IPS-18a (cell line): ENCODE measurements around the gene TNNC2.
A peak's percentile ranks its signal among the peaks of the same experiment; 100 is the strongest.
"Not testable (repeated sequence)": the region's sequence is repeated elsewhere in the genome, so short reads cannot be mapped to it uniquely, and the experiment has no call there.

Experiments
- H3K27ac ChIP-seq: one replicate; pipeline ENCODE4 v1.5.1; 2013; ENCODE audit warnings: low read length
- H3K27me3 ChIP-seq: one replicate; pipeline ENCODE4 v1.6.1; 2013; ENCODE audit warnings: mild to moderate bottlenecking, low read length; ENCODE audit not compliant: control insufficient read depth, insufficient read depth
- H3K36me3 ChIP-seq: one replicate; pipeline ENCODE4 v1.6.1; 2013; ENCODE audit warnings: low read depth, low read length; ENCODE audit not compliant: control insufficient read depth
- H3K4me1 ChIP-seq: one replicate; pipeline ENCODE4 v1.6.1; 2013; ENCODE audit warnings: low read depth, low read length; ENCODE audit not compliant: control insufficient read depth
- H3K4me3 ChIP-seq: one replicate; pipeline ENCODE4 v1.5.1; 2013; ENCODE audit warnings: low read length
- H3K9ac ChIP-seq: one replicate; pipeline ENCODE4 v1.6.1; 2013; ENCODE audit warnings: mild to moderate bottlenecking, low read length, moderate library complexity
- H3K9me3 ChIP-seq: one replicate; pipeline ENCODE4 v1.6.1; 2013; ENCODE audit warnings: low read depth, low read length; ENCODE audit not compliant: control insufficient read depth

Gene TNNC2

DNA sequence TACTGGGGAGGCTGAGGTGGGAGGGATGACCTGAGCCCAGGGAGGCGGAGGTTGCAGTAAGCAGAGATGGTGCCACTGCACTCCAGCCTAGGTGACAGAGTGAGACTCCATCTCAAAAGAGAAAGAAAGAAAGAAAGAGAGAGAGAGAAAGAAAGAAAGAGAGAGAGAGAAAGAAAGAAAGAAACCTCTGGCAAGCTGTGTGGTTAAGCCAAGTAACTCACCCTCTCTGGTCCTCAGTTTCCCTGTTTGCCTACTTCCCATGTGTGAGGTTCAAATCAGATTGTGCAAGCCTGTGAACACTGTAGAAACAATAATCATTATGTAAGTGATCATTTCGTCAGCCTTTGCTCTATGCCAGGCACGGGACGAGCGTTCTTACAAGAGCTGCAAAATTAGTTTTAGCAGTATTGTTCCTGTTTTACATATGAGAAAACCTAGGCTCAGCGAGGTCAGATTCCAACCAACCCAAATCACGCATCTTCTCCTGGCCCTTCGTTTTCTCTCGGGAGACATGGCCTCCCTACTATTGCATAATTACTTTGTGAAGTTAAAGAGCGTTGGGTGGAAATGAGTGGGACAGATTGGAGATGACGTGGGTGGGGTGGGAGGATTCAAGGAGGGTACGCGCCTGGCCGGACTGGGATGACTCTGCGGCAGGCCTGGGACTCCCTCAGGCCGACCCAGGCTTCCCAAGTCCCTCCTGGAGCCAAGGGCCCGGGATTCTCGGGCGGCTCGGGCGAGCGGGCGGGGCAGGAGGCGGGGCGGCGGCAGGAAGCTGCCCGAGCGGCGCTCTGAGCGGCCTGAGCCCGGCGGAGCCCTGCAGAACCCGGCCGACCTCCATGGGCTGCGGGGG lies 6.1 kb upstream of the TNNC2 start, which contains the start of gene SNX21:
TSS of gene SNX21 (plus strand) at position 770 of the 853 bp plus-strand sequence. CDS start 121 bp downstream, outside the sequence.
- Histone ChIP-seq H3K4me3 (peak within 1 kb of the TSS; percentile 74), H3K9ac (peak within 1 kb of the TSS; percentile 66), H3K4me1 (peaks cover 6% of the 10 kb centered on the region), H3K9me3 (no peaks in the 10 kb centered on the region), H3K27ac (peak within 1 kb of the TSS; percentile 70), H3K36me3 (peaks cover 3% of the 10 kb centered on the region), H3K27me3 (no peaks in the 10 kb centered on the region)

- Histone ChIP-seq H3K27me3 (no peaks in the 10 kb centered on the region), H3K27ac (no peak overlapping the region), H3K36me3 (peaks cover 3% of the 10 kb centered on the region), H3K9ac (no peak overlapping the region), H3K4me1 (peaks cover 6% of the 10 kb centered on the region), H3K4me3 (no peak overlapping the region), H3K9me3 (no peaks in the 10 kb centered on the region)
Measured at GRCh38 chr20:45832619-45833018, 5.5 kb upstream of the TNNC2 start.

DNA sequence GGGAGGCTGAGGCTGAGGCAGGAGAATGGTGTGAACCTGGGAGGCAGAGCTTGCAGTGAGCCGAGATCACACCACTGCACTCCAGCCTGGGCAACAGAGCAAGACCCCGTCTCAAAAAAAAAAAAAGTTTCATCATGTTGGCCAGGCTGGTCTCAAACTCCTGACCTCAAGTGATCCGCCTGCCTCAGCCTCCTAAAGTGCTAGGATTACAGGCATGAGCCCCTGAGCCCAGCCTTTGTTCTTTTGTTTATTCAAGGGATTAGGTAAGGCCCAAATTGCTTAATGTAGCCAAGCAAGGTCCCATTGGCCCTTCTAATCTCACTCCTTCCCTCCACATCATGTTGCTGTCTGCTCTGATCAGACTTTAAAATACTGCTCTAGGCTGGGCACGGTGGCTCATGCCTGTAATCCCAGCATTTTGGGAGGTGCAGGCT lies 2.6 kb upstream of the TNNC2 start:
- H3K9ac ChIP-seq, H3K4me3 ChIP-seq, H3K9me3 ChIP-seq, H3K27ac ChIP-seq, H3K27me3 ChIP-seq, H3K4me1 ChIP-seq, H3K36me3 ChIP-seq: not testable (repeated sequence)

DNA sequence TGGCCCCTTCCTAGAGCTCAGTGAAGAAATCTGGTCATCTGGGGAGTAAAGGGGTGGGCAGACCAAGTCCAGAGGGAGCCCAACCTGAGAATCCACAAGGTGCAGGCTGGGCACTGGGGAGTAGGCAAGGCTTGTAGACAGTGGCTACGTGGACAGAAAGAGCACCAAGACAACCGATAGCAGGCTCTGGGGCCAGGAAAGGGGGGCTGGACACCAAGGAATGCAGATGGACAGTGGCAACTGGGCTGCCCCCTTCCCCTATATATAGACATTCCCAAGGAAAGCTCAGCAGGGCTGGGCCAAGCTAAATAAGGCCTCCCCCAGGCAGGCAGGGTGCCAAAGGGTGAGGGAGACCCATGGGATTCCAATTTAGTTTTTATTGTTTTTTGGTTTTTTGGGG lies 1.5 kb upstream of the TNNC2 start:
- H3K36me3 ChIP-seq: no peaks in the 10 kb centered on the region
- H3K27ac ChIP-seq: no peak overlapping the region
- no peak overlapping the region for H3K9ac ChIP-seq
- H3K27me3 ChIP-seq: peaks cover 7% of the 10 kb centered on the region
- no peak overlapping the region for H3K4me3 ChIP-seq
- no peaks in the 10 kb centered on the region for H3K9me3 ChIP-seq
- H3K4me1 ChIP-seq: peaks cover 6% of the 10 kb centered on the region

DNA sequence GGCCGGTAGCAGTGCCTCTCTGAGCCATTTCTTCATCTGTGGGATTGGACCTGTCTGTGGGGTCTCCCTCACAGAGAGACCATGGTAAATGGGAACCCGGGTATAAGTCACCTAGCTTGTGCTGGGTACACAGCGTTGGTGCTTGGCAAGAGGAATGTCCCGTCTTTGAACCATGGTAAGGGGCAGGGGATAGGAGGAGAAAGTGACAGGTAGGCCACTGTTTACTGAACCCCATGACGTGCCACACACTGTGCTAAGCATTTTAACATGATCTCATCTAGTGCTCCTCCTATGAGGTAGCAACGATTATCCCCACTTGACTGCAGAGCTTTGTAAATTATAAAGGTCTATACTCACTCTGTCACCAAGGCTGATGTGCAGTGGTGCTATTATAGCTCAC lies 600 bp upstream of the TNNC2 start:
- no peak overlapping the region for H3K4me3 ChIP-seq
- H3K36me3 ChIP-seq: no peaks in the 10 kb centered on the region
- H3K4me1 ChIP-seq: no peaks in the 10 kb centered on the region
- no peaks in the 10 kb centered on the region for H3K9me3 ChIP-seq
- H3K27me3 ChIP-seq: peaks cover 15% of the 10 kb centered on the region
- no peak overlapping the region for H3K9ac ChIP-seq
- no peak overlapping the region for H3K27ac ChIP-seq

DNA sequence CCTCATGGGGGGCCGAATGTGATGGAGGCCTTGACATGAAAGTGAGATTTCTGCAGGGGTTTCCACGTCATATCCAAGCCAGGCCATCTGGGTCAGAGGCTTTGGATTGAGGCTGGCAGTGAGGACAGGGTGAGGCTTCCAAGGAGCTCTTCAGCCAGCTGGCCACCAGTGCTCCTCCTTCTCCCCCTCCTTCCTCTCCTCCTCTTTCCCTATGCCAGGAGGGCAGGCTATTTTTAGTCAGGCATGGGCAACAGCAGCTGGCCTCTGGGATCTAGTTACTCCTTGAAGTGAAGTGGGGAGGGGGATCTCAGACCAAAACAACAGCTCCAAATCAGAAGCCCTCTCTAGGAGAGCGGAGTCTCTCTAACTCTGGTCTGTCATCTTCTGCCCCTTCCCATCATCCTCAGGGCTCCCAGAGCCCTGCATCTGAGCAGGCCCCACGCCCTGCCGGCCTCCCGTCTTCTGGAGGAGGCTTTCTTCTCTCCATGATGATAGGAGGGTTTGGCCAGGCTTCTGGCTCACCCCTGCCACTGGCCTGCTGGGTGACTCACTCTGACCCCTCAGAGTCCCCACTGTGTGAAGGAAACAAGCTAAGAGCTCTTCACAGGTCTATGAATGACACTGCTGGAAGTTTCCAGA lies 612 bp downstream of the TNNC2 start:
- no peaks in the 10 kb centered on the region for H3K36me3 ChIP-seq
- no peaks in the 10 kb centered on the region for H3K9me3 ChIP-seq
- H3K9ac ChIP-seq: no peak overlapping the region
- no peak overlapping the region for H3K27ac ChIP-seq
- H3K4me3 ChIP-seq: no peak overlapping the region
- no peaks in the 10 kb centered on the region for H3K4me1 ChIP-seq
- peaks cover 15% of the 10 kb centered on the region for H3K27me3 ChIP-seq

GRCh38 chr20:45823949-45824835 lies 2.9 kb downstream of the TNNC2 start:
- Histone ChIP-seq H3K9ac (no peak overlapping the region), H3K4me3 (peak overlapping the region; percentile 27), H3K4me1 (no peaks in the 10 kb centered on the region), H3K27me3 (peaks cover 15% of the 10 kb centered on the region), H3K27ac (no peak overlapping the region), H3K36me3 (no peaks in the 10 kb centered on the region), H3K9me3 (no peaks in the 10 kb centered on the region)

DNA sequence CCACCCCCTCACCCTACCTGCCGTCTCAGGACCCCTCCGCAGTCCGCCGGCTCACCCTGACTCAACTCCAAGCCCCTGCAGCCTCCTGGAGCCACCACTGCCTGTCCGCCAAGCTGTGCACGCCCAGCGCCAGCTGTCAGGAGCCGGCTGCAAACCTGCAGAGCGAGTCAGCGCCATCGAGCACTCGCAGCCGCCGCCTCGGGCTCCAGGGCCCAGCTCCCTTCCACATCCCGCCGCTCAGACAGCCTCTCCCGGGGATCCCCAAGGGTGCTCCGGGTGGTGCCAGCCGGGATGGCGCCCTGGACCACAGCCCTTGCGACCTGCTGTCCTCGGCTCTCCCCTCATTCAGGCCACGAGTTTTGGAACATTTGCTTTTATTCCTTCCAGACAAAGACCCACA lies 4.3 kb downstream of the TNNC2 start:
- Histone ChIP-seq H3K9me3 (no peaks in the 10 kb centered on the region), H3K27ac (no peak overlapping the region), H3K27me3 (peaks cover 15% of the 10 kb centered on the region), H3K4me3 (no peak overlapping the region), H3K9ac (no peak overlapping the region), H3K36me3 (no peaks in the 10 kb centered on the region), H3K4me1 (no peaks in the 10 kb centered on the region)

DNA sequence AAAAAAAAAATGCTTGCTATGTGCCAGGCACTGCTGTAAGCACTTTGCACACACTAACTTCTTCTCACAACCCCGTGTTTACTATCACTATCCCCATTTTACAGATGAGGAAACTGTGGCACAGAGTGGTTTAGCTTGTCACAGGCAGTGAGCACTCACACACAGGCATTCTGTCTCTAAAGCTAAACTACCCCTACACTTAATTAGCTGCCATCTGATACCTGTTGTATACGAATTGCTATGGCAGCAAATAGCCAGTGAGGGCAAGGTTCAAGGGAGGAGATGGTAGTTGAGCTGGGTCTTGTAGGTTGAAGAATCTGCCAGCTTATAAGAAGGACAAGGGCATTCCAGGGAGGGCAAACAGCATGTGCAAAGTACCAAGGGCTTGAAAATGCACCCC lies 5.2 kb downstream of the TNNC2 start:
- Histone ChIP-seq H3K27me3 (peaks cover 15% of the 10 kb centered on the region), H3K9me3 (no peaks in the 10 kb centered on the region), H3K27ac (no peak overlapping the region), H3K4me3 (no peak overlapping the region), H3K9ac (no peak overlapping the region), H3K36me3 (peaks cover 7% of the 10 kb centered on the region), H3K4me1 (no peaks in the 10 kb centered on the region)

DNA sequence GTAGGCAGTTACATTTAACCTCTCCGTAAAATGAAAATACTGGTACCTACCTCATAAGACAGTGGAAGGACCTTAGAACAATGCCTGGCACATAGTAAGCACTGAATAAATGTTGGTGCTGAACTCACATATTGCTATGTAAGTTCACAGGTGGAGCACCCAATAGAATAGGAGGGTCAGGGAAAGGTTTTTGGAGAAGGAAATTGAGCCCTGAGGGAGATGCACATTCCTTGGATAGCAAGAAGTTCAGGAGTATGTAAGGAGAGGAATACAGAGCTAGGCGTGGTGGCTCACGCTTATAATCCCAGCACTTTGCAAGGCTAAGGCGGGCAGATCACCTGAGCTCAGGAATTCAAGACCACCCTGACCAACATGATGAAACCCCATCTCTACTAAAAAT lies 7.6 kb downstream of the TNNC2 start:
- Histone ChIP-seq H3K27me3 (peaks cover 15% of the 10 kb centered on the region), H3K27ac (no peak overlapping the region)

DNA sequence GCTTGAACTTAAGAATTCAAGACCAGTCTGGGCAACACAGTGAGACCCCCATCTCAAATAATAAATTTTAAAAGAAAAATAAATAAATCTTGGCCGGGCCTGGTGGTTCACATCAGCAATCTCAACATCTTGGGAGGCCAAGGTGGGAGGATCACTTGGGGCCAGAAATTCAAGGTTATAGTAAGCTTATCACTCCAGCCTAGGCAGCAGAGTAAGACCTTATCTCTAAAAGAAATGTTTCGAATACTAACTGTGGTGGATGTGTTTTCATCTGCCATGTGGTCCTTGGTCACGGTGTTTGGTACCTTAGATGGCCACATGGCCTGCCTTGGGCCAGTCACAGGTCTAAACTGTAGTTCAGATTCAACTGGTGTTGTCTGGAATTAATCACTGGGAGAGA lies 8.9 kb downstream of the TNNC2 start:
- H3K27ac ChIP-seq: no peak overlapping the region
- no peak overlapping the region for H3K9ac ChIP-seq
- H3K4me1 ChIP-seq: no peaks in the 10 kb centered on the region
- peaks cover 4% of the 10 kb centered on the region for H3K27me3 ChIP-seq
- H3K4me3 ChIP-seq: no peak overlapping the region
- no peaks in the 10 kb centered on the region for H3K9me3 ChIP-seq
- H3K36me3 ChIP-seq: peaks cover 36% of the 10 kb centered on the region

More for the DNA sequence above, 7.6 kb downstream of the TNNC2 start:
- Histone ChIP-seq H3K4me3 (no peak overlapping the region), H3K36me3 (peaks cover 29% of the 10 kb centered on the region), H3K4me1 (no peaks in the 10 kb centered on the region), H3K9ac (no peak overlapping the region), H3K9me3 (no peaks in the 10 kb centered on the region)
